Muscle layer of duodenum (tissue), 2 donors: ENCODE measurements around the gene ASL.
"Not testable (repeated sequence)": the region's sequence is repeated elsewhere in the genome, so short reads cannot be mapped to it uniquely, and the experiment has no call there.

Experiments used
- H3K27ac ChIP-seq: one replicate; pipeline ENCODE4 v1.7.0; 2013; ENCODE audit warnings: mild to moderate bottlenecking, low read length
- H3K27me3 ChIP-seq: one replicate; pipeline ENCODE4 v1.7.0; 2013; ENCODE audit warnings: low read depth, mild to moderate bottlenecking, control low read depth, low read length
- H3K36me3 ChIP-seq, 2 donors: one replicate each; pipeline ENCODE4 v1.7.0; 2013; ENCODE audit warnings: low read length in 2 of 2, control low read depth in 1 of 2, mild to moderate bottlenecking in 1 of 2; ENCODE audit not compliant: insufficient read depth in 2 of 2, control insufficient read depth in 1 of 2
- H3K4me1 ChIP-seq, 2 donors: one replicate each; pipeline ENCODE4 v1.7.0; 2013; ENCODE audit warnings: low read length in 2 of 2, mild to moderate bottlenecking in 2 of 2, control low read depth in 1 of 2, moderate library complexity in 1 of 2; ENCODE audit not compliant: insufficient read depth in 2 of 2, control insufficient read depth in 1 of 2
- H3K4me3 ChIP-seq, 2 donors: one replicate each; pipeline ENCODE4 v1.7.0; 2013; ENCODE audit warnings: low read length in 2 of 2, low read depth in 1 of 2, mild to moderate bottlenecking in 1 of 2
- H3K9me3 ChIP-seq, 2 donors: one replicate each; pipeline ENCODE4 v1.7.0; 2013; ENCODE audit warnings: low read length in 2 of 2, control low read depth in 1 of 2, mild to moderate bottlenecking in 1 of 2; ENCODE audit not compliant: control insufficient read depth in 1 of 2
- donor health status: healthy.

Gene ASL

DNA sequence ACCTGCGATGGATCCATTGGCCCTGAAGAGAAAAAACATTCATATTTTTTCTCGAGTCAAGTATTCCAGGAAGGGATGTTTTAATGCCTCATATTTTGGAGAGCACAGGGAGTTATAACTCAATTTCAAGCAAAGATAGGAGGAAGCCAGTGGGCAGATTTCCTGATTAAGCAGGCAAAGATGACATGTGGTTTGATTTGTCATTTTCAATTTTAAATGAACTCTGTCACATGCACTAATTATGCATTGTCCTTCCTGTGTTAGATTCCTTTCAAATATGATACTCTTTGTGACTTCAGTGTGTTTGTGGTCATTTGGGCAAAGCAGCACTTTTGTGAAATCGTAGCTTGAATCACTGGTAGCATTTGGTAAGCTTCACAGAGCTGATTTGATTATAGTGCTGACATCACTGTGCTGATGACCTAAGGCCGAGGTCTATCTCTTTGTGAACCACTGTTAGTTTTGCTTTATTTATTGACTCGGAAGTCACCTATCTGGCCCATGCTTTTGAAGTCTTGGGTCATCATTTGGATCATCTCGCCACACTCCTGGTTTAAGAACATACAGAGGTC, 50.2 kb downstream of the ASL start:
- H3K4me1 ChIP-seq: peaks cover 0 to 14% of the 10 kb centered on the region in 2 donors

DNA sequence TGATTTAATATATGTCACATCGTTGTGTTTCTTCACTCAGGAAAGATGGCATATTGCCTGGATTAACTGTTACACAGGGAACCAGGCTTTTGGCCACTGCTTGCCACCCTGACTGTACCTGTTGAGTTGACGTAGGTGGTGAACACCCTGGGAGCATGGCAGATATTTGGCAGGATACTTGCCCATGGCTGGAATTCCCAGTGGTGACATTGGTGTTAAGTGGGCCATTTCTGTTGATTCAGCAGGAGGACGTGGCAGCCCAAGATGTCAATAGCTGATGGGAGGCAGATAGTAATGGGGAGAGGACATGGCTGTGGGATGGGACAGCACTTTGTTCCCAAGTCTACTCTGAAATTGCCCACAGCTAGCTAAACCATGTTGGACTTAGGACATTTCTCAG, 51.6 kb downstream of the ASL start:
- peaks cover 0 to 14% of the 10 kb centered on the region in 2 donors for H3K4me1 ChIP-seq
- H3K27ac ChIP-seq, H3K4me3 ChIP-seq, H3K27me3 ChIP-seq, H3K9me3 ChIP-seq: not testable (repeated sequence)
- peaks cover 4 to 12% of the 10 kb centered on the region in 2 donors for H3K36me3 ChIP-seq

More for the DNA sequence above, 50.2 kb downstream of the ASL start:
- not testable (repeated sequence) for H3K9me3 ChIP-seq, H3K27me3 ChIP-seq, H3K36me3 ChIP-seq, H3K27ac ChIP-seq, H3K4me3 ChIP-seq

GRCh38 chr7:66138994-66139752, 63.6 kb downstream of the ASL start:
- H3K27me3 ChIP-seq: no peaks in the 10 kb centered on the region
- H3K9me3 ChIP-seq: no peaks in the 10 kb centered on the region
- peaks cover 0 to 19% of the 10 kb centered on the region in 2 donors for H3K4me1 ChIP-seq
- no peak overlapping the region for H3K27ac ChIP-seq
- no peak overlapping the region for H3K4me3 ChIP-seq
- H3K36me3 ChIP-seq: peaks cover 15 to 18% of the 10 kb centered on the region in 2 donors

- no peak overlapping the region for H3K4me3 ChIP-seq
- H3K27me3 ChIP-seq: no peaks in the 10 kb centered on the region
- peaks cover 0 to 19% of the 10 kb centered on the region in 2 donors for H3K4me1 ChIP-seq
- no peaks in the 10 kb centered on the region for H3K9me3 ChIP-seq
- no peak overlapping the region for H3K27ac ChIP-seq
- peaks cover 12 to 18% of the 10 kb centered on the region in 2 donors for H3K36me3 ChIP-seq
Measured at GRCh38 chr7:66140924-66141323, 65.3 kb downstream of the ASL start.

DNA sequence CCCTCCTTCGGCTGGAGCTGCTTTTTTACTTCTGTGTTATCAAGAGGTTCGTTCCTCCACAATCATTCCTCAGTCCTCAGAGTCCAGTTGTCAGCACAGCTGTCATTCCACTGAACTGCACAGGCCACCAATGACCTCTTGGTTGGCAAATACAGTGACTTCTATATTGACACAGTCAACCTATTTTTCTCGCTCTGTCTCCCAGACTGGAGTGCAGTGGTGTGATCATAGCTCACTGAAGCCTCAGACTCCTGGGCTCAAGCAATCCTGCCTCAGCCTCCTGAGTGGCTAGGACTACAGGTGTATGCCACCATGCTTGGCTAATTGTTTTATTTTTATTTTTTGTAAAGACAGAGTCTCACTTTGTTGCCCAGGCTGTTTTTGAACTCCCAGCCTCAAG, 66.7 kb downstream of the ASL start:
- no peaks in the 10 kb centered on the region for H3K27me3 ChIP-seq
- no peak overlapping the region for H3K4me3 ChIP-seq
- H3K36me3 ChIP-seq: peaks cover 15 to 18% of the 10 kb centered on the region in 2 donors
- H3K9me3 ChIP-seq: no peaks in the 10 kb centered on the region
- H3K27ac ChIP-seq: no peak overlapping the region
- H3K4me1 ChIP-seq: peaks cover 0 to 19% of the 10 kb centered on the region in 2 donors

DNA sequence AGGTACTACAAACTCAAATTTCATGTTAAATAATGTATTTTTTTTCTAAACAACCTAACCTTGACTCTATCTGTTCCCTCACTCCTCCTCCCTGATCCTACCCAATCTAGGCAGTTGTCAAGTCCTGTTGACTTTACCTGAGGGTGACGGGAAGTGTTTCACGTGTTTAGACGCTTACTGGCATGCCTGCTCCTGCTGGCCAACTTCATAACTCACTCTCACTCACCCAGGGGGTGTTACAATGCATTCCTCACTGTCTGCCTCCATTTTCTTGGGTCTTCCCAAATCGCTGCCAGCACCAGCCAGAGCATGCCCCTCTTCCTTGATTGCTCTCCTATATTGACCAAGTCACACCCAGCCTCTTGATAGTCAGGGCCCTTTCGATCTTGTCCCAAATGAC, 67.4 kb downstream of the ASL start:
- Histone ChIP-seq H3K36me3 (peaks cover 18% of the 10 kb centered on the region in 2 donors), H3K4me1 (peaks cover 0 to 19% of the 10 kb centered on the region in 2 donors), H3K27ac (peak overlapping the region; percentile 5)

More for the DNA sequence above, 67.4 kb downstream of the ASL start:
- H3K9me3 ChIP-seq: no peaks in the 10 kb centered on the region
- no peaks in the 10 kb centered on the region for H3K27me3 ChIP-seq
- H3K4me3 ChIP-seq: no peak overlapping the region
